Endothelial cell (in vitro differentiated cells): ENCODE results near the gene IQSEC1. TPM values are rescaled to one million over a fixed set of nuclear protein-coding genes. Genes with fewer than 3 reads are reported as not detected.

Experiments used
- DNase-seq: peaks from one replicate; pipeline ENCODE4 v3.0.0; 2021; ENCODE audit warnings: low spot score
- H3K27ac Mint-ChIP-seq: one replicate; pipeline ENCODE4 v1.8.0; 2021; ENCODE audit warnings: mixed read lengths, inconsistent platforms; ENCODE audit not compliant: unreplicated experiment
- H3K27me3 Mint-ChIP-seq: one replicate; pipeline ENCODE4 v1.8.0; 2021; ENCODE audit warnings: mild to moderate bottlenecking, moderate library complexity, mixed read lengths, inconsistent platforms; ENCODE audit not compliant: unreplicated experiment
- H3K36me3 Mint-ChIP-seq: one replicate; pipeline ENCODE4 v1.8.0; 2021; ENCODE audit warnings: mild to moderate bottlenecking, low read depth, mixed read lengths, inconsistent platforms; ENCODE audit not compliant: unreplicated experiment
- H3K4me1 Mint-ChIP-seq: one replicate; pipeline ENCODE4 v1.8.0; 2021; ENCODE audit warnings: mild to moderate bottlenecking, mixed read lengths, inconsistent platforms; ENCODE audit not compliant: unreplicated experiment
- H3K4me3 Mint-ChIP-seq: one replicate; pipeline ENCODE4 v1.8.0; 2021; ENCODE audit warnings: mild to moderate bottlenecking, mixed read lengths, inconsistent platforms; ENCODE audit not compliant: unreplicated experiment
- H3K9me3 Mint-ChIP-seq: one replicate; pipeline ENCODE4 v1.8.0; 2021; ENCODE audit warnings: mixed read lengths, inconsistent platforms; ENCODE audit not compliant: unreplicated experiment
- total RNA-seq: library from RNA; stranded (reverse); fragmentation: NEBNext Ultra II Directional; extraction: Animal tissue kit (Norgen Biotek cat#: 25700); gene quantifications from one replicate; pipeline ENCODE4 v1.2.1, GENCODE V29; 2021; ENCODE audit not compliant: unreplicated experiment
- TF ChIP-seq, protein P1 (sequence below): fragments of 200-600 bp; sonication (generic); IDR thresholded peaks from one replicate; pipeline ENCODE4 v1.5.0; 2021; ENCODE audit warnings: antibody characterized with exemption; ENCODE audit not compliant: unreplicated experiment

Gene IQSEC1
- total RNA-seq, 1 donor from 2014 or later: 75.3 TPM

DNA sequence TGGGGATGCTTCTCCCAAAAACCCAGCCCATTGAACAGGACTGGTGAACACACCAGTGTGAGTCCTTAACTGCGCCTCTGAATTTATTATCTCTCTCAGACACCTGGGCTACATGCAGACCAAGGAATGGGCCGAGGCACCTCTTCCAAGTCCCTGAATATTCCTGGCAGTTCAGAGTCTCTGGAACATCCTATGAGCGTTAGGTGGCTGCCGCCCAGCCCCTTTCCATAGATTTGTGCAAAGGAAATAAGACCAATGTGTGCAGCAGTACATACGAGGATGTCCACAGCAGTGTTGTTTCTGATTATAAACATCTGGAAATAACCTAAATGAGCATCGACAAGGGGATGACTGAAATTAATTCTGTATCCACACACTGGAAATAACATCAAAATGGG lies 127.0 kb downstream of the IQSEC1 start:
- no peak for DNase-seq
- Mint-ChIP-seq H3K4me1 (peaks cover 14% of the 10 kb centered on the region), H3K36me3 (peaks cover 5% of the 10 kb centered on the region), H3K9me3 (no peaks in the 10 kb centered on the region), H3K27me3 (peaks cover 15% of the 10 kb centered on the region), H3K27ac (no peak overlapping the region), H3K4me3 (peak overlapping the region; percentile 31)
- TF ChIP-seq, protein P1, sequence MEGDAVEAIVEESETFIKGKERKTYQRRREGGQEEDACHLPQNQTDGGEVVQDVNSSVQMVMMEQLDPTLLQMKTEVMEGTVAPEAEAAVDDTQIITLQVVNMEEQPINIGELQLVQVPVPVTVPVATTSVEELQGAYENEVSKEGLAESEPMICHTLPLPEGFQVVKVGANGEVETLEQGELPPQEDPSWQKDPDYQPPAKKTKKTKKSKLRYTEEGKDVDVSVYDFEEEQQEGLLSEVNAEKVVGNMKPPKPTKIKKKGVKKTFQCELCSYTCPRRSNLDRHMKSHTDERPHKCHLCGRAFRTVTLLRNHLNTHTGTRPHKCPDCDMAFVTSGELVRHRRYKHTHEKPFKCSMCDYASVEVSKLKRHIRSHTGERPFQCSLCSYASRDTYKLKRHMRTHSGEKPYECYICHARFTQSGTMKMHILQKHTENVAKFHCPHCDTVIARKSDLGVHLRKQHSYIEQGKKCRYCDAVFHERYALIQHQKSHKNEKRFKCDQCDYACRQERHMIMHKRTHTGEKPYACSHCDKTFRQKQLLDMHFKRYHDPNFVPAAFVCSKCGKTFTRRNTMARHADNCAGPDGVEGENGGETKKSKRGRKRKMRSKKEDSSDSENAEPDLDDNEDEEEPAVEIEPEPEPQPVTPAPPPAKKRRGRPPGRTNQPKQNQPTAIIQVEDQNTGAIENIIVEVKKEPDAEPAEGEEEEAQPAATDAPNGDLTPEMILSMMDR: no peak

DNA sequence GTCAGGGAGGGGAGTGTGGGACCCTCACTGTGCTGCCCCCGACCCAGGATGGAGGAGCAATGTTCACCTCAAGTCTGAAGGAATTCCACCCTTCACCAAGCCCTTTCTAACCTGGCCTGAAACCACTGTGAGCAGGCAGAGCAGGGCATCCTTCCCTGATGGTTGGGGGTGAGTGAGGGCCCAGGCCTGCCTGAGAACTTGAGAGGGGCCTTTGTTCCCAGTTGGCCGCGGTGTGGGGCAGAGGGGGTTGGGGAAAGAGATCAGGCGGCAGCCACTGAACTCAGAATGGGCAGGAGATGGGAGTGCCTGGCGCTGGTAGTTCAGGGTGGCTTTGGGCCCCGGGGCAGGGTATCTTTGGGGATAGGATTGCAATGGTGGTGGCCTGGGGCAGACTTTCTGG lies 128.4 kb downstream of the IQSEC1 start:
- no peak overlapping the region for H3K4me3 Mint-ChIP-seq
- peaks cover 15% of the 10 kb centered on the region for H3K27me3 Mint-ChIP-seq
- no peaks in the 10 kb centered on the region for H3K9me3 Mint-ChIP-seq
- H3K27ac Mint-ChIP-seq: no peak overlapping the region
- DNase-seq: no peak
- H3K36me3 Mint-ChIP-seq: peaks cover 10% of the 10 kb centered on the region
- TF ChIP-seq, protein P1: no peak
- peaks cover 14% of the 10 kb centered on the region for H3K4me1 Mint-ChIP-seq

DNA sequence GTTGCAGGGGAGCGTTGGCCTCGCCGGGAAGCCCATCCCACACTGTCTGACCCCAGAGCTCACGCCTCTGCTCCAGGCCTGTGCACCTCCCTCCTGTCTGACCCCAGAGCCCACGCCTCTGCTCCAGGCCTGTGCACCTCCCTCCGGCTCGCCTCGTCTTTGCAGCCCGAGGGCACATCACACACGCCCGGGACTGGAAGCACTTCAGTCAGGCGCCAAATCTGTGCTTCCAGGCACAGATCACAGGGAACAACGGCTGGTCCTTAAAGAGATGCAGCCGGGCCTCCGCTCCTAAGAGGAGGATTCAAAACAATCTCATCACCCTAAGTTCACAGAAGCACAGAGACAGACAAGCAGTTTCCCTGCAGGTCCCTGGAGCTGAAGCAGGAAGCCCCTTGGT lies 128.8 kb downstream of the IQSEC1 start:
- Mint-ChIP-seq H3K36me3 (peaks cover 12% of the 10 kb centered on the region), H3K27ac (no peak overlapping the region), H3K9me3 (no peaks in the 10 kb centered on the region), H3K4me1 (peaks cover 12% of the 10 kb centered on the region), H3K4me3 (no peak overlapping the region), H3K27me3 (peaks cover 15% of the 10 kb centered on the region)
- no peak for DNase-seq
- TF ChIP-seq, protein P1: no peak

DNA sequence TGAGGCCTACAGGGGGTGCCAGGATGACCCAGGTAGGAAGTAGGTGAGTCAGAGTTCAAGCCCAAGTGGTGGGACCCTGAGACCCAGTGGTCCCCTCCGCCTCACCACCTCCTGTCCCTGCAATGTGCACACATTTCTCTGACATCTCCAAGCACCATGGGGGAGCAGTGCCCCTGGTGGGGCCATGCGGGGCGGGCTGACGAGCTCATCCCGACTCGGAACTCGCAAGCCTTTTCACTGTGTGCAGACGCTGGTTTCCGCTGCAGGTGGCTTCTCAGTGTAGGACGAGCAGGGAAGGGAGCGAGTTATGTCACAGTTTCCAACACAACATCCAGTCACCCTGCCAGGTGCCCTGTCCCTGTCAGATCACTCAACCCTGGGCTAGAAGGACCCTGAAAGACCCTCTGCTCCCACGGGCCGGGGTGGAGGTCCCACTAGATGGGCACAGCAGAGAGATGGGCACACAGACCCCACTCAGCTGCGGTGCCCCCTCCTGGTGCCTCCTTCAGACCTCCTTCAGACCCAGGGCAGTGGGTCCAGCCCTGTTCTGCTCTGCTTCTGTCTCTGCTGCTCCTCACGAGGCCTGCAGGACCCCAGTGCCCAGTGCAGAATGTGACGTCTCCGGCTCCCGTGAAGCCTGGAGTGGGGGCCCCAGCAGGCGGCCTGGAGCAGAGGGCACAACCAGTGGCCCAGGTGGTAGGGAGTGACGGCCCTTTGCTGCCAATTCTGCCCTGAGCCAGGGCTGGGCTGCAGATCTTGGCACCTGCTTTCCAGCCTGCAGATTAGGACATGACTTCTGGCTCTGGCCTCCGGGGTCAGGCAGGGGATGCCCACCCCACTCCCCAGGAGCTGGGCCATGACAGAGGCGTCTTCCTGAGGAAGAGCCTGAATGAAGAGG lies 129.9 kb downstream of the IQSEC1 start:
- TF ChIP-seq, protein P1: no peak
- no peak for DNase-seq
- H3K36me3 Mint-ChIP-seq: peaks cover 13% of the 10 kb centered on the region
- no peaks in the 10 kb centered on the region for H3K9me3 Mint-ChIP-seq
- H3K4me3 Mint-ChIP-seq: peak overlapping the region; percentile 31
- peaks cover 13% of the 10 kb centered on the region for H3K27me3 Mint-ChIP-seq
- peaks cover 12% of the 10 kb centered on the region for H3K4me1 Mint-ChIP-seq
- no peak overlapping the region for H3K27ac Mint-ChIP-seq

DNA sequence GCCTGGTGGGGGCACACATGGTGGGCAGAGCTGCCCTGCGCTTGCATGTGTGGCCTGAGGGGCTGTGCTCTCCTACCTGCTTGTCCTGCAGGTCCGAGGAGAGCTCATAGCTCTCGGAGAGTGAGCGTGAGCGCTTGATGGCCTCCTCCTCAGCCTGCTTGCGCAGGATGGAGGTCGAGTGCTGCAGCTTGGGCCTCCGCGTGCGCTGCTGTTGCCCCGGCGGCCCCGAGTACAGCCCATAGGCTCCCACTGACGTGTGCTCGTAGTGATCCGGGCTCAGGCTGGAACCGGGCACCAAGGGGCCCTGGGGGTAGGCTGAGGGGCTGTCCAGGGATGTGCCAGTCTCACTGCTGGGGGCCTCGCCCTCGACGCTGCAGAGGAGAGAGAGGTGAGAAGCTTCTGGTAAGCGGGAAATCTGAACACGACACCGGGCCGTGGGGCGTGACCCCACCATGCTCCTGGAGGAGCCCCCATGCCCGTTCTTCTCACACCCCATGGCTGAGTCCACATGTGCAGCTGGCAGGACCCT lies 131.7 kb downstream of the IQSEC1 start:
- no peaks in the 10 kb centered on the region for H3K9me3 Mint-ChIP-seq
- peaks cover 13% of the 10 kb centered on the region for H3K36me3 Mint-ChIP-seq
- TF ChIP-seq, protein P1: no peak
- no peak overlapping the region for H3K27ac Mint-ChIP-seq
- peaks cover 12% of the 10 kb centered on the region for H3K4me1 Mint-ChIP-seq
- H3K4me3 Mint-ChIP-seq: no peak overlapping the region
- no peak for DNase-seq
- H3K27me3 Mint-ChIP-seq: peaks cover 14% of the 10 kb centered on the region
